ENCODE measurements around the gene KRTAP1-4.

The KRTAP1-4 gene

DNA sequence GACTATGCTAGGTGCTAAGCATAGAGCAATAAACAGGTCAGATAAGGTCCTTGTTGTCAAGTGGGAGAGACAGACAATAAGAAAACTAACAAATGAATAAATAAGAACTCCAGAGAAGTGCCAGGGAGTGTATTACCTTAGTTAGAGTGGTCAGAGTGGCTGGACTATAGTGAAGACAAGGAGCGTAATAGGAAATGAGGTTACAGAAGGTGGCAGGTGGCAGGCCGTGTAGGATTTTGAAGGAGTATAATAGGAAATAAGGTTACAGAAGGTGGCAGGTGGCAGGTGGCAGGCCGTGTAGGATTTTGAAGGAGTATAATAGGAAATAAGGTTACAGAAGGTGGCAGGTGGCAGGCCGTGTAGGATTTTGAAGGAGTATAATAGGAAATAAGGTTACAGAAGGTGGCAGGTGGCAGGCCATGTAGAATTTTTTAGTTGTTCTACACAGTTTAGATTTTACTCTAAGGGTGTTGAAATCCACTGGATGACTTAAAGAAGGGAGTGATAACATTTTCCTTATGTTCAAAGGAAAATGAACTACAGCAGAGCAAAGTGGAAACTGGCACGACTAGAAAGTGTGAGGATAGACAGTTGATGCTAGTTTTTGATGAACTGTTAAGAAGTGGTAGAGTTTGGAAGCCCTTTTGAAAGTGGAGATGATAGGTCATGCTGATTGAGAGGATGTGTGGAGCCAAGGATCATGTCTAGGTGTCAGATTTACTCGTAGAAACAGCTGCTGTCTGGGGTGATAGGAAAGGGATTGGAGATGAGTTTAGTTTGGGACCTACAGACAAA lies 17.5 kb downstream of the KRTAP1-4 start:
- H3K4me1 Mint-ChIP-seq = no peaks in the 10 kb centered on the region
- H3K27me3 Mint-ChIP-seq (ENCODE audit: low read depth, poor library complexity) = no peaks in the 10 kb centered on the region
- DNase-seq = no peak
- TF ChIP-seq, protein P1, sequence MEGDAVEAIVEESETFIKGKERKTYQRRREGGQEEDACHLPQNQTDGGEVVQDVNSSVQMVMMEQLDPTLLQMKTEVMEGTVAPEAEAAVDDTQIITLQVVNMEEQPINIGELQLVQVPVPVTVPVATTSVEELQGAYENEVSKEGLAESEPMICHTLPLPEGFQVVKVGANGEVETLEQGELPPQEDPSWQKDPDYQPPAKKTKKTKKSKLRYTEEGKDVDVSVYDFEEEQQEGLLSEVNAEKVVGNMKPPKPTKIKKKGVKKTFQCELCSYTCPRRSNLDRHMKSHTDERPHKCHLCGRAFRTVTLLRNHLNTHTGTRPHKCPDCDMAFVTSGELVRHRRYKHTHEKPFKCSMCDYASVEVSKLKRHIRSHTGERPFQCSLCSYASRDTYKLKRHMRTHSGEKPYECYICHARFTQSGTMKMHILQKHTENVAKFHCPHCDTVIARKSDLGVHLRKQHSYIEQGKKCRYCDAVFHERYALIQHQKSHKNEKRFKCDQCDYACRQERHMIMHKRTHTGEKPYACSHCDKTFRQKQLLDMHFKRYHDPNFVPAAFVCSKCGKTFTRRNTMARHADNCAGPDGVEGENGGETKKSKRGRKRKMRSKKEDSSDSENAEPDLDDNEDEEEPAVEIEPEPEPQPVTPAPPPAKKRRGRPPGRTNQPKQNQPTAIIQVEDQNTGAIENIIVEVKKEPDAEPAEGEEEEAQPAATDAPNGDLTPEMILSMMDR (IDR thresholded peaks at IDR 0.05) = no peak
- no peaks in the 10 kb centered on the region for H3K36me3 Mint-ChIP-seq (ENCODE audit: low read depth)
- H3K9me3 Mint-ChIP-seq = no peaks in the 10 kb centered on the region
- H3K4me3 Mint-ChIP-seq = no peak overlapping the region
- H3K27ac Mint-ChIP-seq = no peak overlapping the region

DNA sequence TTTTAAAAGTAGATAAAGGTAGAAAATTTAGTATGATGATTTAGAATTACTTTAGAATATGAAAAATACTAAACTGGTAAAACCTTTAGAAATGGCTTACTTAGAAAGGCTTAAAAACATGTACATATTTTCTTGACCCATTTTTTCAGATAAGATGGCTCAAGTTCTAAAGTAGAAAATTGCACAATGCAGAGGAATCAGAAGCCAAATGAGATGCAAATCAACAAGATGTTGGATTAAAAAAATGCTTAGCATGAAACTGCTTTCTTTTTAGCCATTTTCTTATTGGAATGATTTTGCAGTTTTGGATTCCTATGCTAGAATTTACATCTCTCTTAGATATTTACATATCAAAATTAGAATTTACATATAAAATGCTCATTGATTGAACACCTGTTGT lies 19.6 kb downstream of the KRTAP1-4 start:
- DNase-seq = no peak

GRCh38 chr17:41009936-41010335 lies 20.1 kb downstream of the KRTAP1-4 start:
- no peak overlapping the region for H3K27ac Mint-ChIP-seq
- TF ChIP-seq, protein P1 (IDR thresholded peaks at IDR 0.05) = no peak
- no peak overlapping the region for H3K4me3 Mint-ChIP-seq
- DNase-seq = no peak
- no peaks in the 10 kb centered on the region for H3K4me1 Mint-ChIP-seq
- H3K9me3 Mint-ChIP-seq = no peaks in the 10 kb centered on the region
- no peaks in the 10 kb centered on the region for H3K27me3 Mint-ChIP-seq (ENCODE audit: low read depth, poor library complexity)
- H3K36me3 Mint-ChIP-seq (ENCODE audit: low read depth) = no peaks in the 10 kb centered on the region

More for the DNA sequence above, 19.6 kb downstream of the KRTAP1-4 start:
- no peak overlapping the region for H3K27ac Mint-ChIP-seq
- H3K4me3 Mint-ChIP-seq = no peak overlapping the region
- no peaks in the 10 kb centered on the region for H3K36me3 Mint-ChIP-seq (ENCODE audit: low read depth)
- H3K4me1 Mint-ChIP-seq = no peaks in the 10 kb centered on the region
- H3K27me3 Mint-ChIP-seq (ENCODE audit: low read depth, poor library complexity) = no peaks in the 10 kb centered on the region
- no peaks in the 10 kb centered on the region for H3K9me3 Mint-ChIP-seq
- TF ChIP-seq, protein P1 (IDR thresholded peaks at IDR 0.05) = no peak

DNA sequence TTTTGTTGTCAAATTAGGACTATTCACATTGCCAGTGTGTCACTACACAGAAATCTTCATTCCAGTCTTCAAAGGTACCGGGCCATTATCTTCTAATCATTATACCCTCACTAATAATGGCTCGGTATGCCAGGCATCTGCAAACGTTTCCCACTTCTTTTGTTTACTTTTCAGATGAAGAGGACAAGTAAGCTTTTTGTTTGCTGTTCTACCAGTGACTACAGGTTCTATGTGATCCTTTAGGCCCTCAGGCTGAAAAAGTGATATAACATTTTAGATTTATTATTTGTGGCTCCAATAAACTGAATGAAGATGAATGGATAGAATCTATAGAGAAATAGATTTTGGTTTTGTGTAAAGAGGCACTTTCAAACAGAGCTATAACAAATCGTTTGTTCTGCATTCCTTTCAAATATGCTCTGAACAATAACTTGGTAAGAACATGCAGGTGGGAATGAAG lies 20.7 kb downstream of the KRTAP1-4 start:
- no peaks in the 10 kb centered on the region for H3K9me3 Mint-ChIP-seq
- no peak overlapping the region for H3K27ac Mint-ChIP-seq
- H3K27me3 Mint-ChIP-seq (ENCODE audit: low read depth, poor library complexity) = no peaks in the 10 kb centered on the region
- no peak for DNase-seq
- H3K36me3 Mint-ChIP-seq (ENCODE audit: low read depth) = no peaks in the 10 kb centered on the region
- H3K4me3 Mint-ChIP-seq = no peak overlapping the region
- no peaks in the 10 kb centered on the region for H3K4me1 Mint-ChIP-seq
- TF ChIP-seq, protein P1 (IDR thresholded peaks at IDR 0.05) = no peak

DNA sequence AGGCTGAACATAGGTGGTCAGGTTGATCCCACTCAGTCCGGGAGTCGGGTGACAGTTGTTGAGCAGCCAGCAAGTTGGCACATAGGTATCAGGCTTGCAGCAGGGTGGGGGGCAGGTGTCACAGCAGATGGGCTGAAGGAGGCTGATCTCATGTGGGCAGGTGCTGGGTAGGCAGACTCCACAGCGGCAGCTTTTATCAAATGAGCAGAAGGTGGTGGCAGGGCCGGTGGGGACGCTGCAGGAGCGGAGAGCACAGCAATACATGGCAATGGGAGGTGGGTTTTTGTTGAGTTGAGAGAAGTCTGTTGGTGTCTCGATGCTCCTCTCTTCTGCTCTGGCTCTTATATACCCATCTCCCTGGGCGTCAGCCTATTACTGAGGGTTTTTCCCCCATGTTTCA lies 21.2 kb downstream of the KRTAP1-4 start, which contains the start of gene KRTAP3-1:
TSS of gene KRTAP3-1 (minus strand) at position 318 of the 400 bp plus-strand sequence. CDS start at position 264, 54 bp downstream.
- Mint-ChIP-seq H3K27me3 (ENCODE audit: low read depth, poor library complexity) (no peaks in the 10 kb centered on the region), H3K27ac (no peak within 1 kb of the TSS), H3K4me1 (no peaks in the 10 kb centered on the region), H3K36me3 (ENCODE audit: low read depth) (no peaks in the 10 kb centered on the region), H3K4me3 (no peak within 1 kb of the TSS), H3K9me3 (no peaks in the 10 kb centered on the region)
- TF ChIP-seq, protein P1 (IDR thresholded peaks at IDR 0.05) = no peak
- no peak for DNase-seq

DNA sequence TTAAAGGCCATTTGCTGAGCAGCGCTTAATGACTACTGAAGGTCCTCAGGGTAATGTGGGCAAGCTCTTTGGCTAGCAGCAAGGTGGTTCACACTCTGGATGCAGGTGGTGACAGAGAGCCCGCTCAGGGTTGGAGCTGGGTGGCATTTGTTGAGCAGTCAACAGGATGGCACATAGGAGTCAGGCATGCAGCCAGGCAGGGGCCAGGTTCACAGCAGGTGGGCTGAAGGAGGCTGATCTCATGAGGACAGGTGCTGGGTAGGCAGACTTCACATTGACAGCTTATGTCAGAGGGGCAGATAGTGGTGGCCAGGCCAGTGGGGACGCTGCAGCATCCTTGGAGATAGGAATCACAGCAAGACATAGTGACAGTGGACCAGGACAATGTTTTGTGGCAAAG lies 25.6 kb downstream of the KRTAP1-4 start:
- H3K36me3 Mint-ChIP-seq (ENCODE audit: low read depth) = no peaks in the 10 kb centered on the region
- H3K27ac Mint-ChIP-seq = no peak overlapping the region
- no peak for DNase-seq
- H3K9me3 Mint-ChIP-seq = no peaks in the 10 kb centered on the region
- H3K4me3 Mint-ChIP-seq = no peak overlapping the region
- H3K27me3 Mint-ChIP-seq (ENCODE audit: low read depth, poor library complexity) = peaks cover 2% of the 10 kb centered on the region
- H3K4me1 Mint-ChIP-seq = no peaks in the 10 kb centered on the region
- TF ChIP-seq, protein P1 (IDR thresholded peaks at IDR 0.05) = no peak
